Muscle of arm (tissue), 12 donors: ENCODE measurements around the gene TRIM24. TPM values are rescaled to one million over a fixed set of nuclear protein-coding genes. Genes with fewer than 3 reads are reported as not detected.
"Not testable (repeated sequence)": the region's sequence is repeated elsewhere in the genome, so short reads cannot be mapped to it uniquely, and the experiment has no call there.

Source experiments
- DNase-seq: peaks from one replicate; pipeline ENCODE4 v3.0.0-alpha.2; 2013
- polyA plus RNA-seq, 12 donors: library from polyadenylated mRNA; unstranded; fragments of 120-200 nt; gene quantifications; one replicate each; pipeline ENCODE4 v1.2.1, GENCODE V29; 2013; ENCODE audit not compliant: insufficient read length in 12 of 12

The TRIM24 gene
- polyA plus RNA-seq, 12 donors = 22.0 to 42.8 (median 25.8) TPM; not detected in 1

- no peak for DNase-seq
These were observed 31.7 kb downstream of the TRIM24 start for GRCh38 chr7:138491612-138492386.

- no peak for DNase-seq
These were observed 32.4 kb downstream of the TRIM24 start for GRCh38 chr7:138492423-138492822.

- no peak for DNase-seq
These were observed 33.5 kb downstream of the TRIM24 start for GRCh38 chr7:138493535-138493934.

GRCh38 chr7:138495485-138495884, 35.4 kb downstream of the TRIM24 start:
- no peak for DNase-seq

GRCh38 chr7:138499340-138499739, 39.3 kb downstream of the TRIM24 start:
- no peak for DNase-seq

GRCh38 chr7:138500303-138500702, 40.2 kb downstream of the TRIM24 start:
- not testable (repeated sequence) for DNase-seq

GRCh38 chr7:138500892-138501291, 40.8 kb downstream of the TRIM24 start:
- no peak for DNase-seq

- DNase-seq = no peak
These were observed 42.1 kb downstream of the TRIM24 start for GRCh38 chr7:138502023-138502767.

GRCh38 chr7:138505361-138505873, 45.4 kb downstream of the TRIM24 start:
- no peak for DNase-seq

GRCh38 chr7:138506764-138507163, 46.7 kb downstream of the TRIM24 start:
- DNase-seq = no peak

- DNase-seq = no peak
These were observed 49.9 kb downstream of the TRIM24 start for GRCh38 chr7:138510003-138510402.

- no peak for DNase-seq
These were observed 52.2 kb downstream of the TRIM24 start for GRCh38 chr7:138512092-138512858.

- no peak for DNase-seq
These were observed 52.8 kb downstream of the TRIM24 start for GRCh38 chr7:138512885-138513284.

GRCh38 chr7:138513344-138513871, 53.3 kb downstream of the TRIM24 start:
- DNase-seq = no peak

GRCh38 chr7:138514044-138514443, 54.0 kb downstream of the TRIM24 start:
- no peak for DNase-seq

GRCh38 chr7:138515001-138515528, 55.0 kb downstream of the TRIM24 start:
- DNase-seq = no peak

- no peak for DNase-seq
These were observed 59.2 kb downstream of the TRIM24 start for GRCh38 chr7:138519061-138519798.

GRCh38 chr7:138520742-138521141, 60.7 kb downstream of the TRIM24 start:
- no peak for DNase-seq

- no peak for DNase-seq
These were observed 61.9 kb downstream of the TRIM24 start for GRCh38 chr7:138521837-138522461.

- no peak for DNase-seq
These were observed 64.2 kb downstream of the TRIM24 start for GRCh38 chr7:138524259-138524658.
